ENCODE results near the gene HPSE2.
"Not testable (repeated sequence)": the region's sequence is repeated elsewhere in the genome, so short reads cannot be mapped to it uniquely, and the experiment has no call there.

The HPSE2 gene

DNA sequence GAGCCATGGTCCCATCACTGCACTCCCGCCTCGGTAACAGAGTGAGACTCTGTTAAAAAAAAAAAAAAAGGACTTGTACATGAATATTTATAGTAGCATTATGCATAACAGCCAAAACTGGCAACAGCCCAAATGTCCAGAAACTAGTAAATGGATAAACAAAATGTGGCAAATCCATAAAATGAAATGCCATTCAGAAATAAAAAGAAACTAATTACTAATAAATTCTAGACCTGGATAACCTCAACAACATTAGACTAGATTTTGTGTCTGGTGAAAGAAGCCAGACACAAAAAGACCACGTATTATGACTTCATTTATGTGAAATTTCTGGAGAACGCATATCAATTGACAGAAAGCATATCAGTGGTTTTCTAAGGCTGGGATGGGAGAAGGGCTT, 74.5 kb downstream of the HPSE2 start:
- DNase-seq: no peak

DNA sequence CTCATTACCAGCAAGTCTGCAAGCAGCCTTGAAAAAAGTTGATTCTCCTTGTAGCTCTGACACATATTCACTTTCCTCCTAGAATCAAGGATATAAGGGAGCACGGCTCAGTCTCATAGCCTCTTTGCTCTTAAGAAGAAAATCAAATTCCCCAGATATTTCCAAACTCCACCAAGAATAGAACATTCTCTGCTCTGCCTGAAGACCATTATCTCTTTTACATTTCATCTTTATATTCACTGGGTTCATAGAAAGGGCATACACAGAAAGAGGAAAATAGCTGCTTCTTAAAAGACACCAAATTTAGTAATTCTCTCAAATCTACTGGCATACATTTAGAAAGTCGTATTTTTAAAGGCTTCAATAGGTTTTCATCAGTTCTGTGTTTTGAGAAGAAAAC, 92.0 kb downstream of the HPSE2 start:
- DNase-seq: no peak

DNA sequence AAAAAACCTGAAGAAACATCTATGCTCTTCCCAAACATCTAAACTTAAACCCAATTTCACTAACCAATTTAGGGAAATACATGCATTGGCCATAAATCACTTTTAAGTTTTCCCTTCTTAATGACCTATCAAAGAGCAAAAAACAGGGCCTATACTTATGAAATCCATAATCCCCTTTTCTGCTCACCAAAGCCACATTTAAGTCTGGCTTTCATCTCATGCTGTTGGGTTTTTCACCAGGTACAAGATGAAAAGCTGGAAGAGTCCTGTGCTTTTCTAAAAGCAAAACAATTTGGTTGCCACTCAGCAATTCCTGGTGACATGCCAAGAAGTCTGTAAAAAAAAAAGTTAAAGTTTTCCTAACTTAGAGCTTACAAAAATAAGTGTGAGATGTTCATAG, 92.6 kb downstream of the HPSE2 start:
- no peak for DNase-seq

DNA sequence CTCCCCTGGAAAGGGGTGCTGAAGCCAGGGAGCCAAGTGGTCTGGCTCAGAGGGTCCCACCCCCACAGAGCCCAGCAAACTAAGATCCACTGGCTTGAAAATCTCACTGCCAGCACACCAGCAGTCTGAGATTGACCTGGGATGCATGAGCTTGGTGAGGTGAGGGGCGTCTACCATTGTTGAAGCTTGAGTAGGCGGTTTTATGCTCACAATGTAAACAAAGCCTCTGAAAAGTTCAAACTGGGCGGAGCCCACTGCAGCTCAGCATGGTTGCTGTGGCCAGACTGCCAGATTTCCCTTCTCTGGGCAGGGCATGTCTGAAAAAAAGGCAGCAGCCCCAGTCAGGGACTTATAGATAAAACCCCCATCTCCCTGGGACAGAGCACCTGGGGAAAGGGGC, 102.8 kb downstream of the HPSE2 start:
- not testable (repeated sequence) for DNase-seq

DNA sequence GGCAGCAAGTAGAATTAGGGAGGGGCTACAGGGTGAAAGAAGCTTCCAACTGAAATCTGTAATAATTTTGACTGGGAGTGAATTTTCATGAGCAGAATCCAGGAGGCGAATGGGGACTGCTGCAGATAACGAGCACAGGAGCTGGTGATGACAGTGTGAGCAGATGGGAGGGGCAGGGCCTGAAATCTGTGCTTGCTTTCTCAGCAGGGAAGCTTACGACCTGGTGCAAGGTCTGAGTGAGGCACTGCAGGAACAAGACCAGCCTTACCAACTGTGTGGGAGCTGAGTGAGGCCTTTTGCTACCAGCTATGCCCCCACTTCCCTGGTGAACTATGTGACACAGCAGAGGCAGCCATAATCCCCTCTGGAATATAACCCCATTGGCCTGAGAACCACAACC, 109.8 kb downstream of the HPSE2 start:
- no peak for DNase-seq

DNA sequence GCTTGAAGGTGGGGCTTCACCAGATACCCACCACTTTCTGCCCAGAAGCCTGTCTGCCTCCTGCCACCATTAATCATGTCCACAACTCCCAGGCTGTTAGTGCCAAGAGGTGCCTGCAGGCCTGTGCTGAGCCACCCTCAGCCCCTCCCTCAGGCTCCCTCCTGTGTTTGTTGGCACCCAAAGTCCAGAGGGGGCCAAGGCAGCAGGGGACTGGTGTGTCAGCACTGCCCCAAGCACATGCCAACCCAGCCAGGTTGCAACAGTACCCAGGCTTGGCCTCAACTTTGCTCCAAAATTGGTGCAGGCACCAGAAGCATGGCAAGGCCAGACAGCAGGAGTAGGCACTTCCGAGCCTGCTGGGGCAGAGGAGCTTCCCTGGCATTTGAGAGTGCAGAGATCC, 111.3 kb downstream of the HPSE2 start:
- no peak for DNase-seq

DNA sequence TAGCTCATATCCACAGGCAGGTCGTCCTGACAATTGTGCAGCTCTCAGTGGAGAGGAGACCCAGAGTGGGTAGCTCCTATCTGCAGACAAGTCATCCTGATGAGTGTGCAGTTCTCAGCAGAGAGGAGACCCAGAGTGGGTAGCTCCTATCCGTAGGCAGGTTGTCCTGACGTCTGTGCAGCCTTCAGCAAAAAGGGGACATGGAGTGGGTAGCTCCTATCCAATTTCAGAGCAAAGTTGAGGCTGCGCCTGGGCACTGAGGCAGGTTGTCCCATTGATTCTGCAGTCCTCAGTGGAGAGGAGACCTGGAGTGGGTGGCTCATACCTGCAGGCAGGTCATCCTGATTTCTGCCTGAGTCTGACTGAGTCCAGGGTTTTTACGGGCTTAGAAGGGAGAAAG, 111.8 kb downstream of the HPSE2 start:
- DNase-seq: no peak

DNA sequence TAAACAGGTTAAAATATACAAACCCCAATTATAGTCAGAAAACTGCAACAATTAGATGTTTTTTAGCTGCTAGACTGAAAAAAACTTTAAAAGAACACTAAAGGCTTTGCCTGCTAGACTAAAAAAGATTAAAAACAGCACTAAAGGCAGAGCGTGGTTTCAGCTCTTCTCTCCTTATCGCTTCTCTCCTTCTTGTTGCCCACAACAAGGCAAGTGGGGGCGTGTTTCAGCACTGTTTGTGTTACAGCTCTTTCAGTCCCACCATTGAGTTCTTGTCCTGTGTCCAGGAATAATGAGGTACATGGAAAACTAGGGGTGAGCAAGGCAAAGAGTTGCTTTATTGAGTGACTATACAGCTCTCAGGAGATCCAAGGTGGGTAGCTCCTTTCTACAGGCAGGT, 112.3 kb downstream of the HPSE2 start:
- DNase-seq: no peak

DNA sequence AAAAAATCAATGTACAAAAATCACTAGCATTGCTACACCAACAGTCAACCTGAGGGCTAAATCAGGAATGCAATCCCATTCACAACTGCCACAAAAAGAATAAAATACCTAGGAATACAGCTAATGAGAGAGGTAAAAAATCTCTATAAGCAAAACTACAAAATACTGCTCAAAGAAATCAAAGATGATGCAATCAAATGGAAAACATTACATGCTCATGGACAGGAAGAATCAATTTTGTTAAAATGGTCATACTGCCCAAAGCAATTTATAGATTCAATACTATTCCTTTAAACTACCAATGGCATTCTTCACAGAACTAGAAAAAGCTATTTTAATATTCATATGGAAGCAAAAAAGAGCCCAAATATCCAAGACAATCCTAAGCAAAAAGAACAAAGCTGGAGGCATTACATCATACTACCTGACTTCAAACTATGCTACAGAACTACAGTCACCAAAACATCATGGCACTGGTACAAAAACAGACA, 116.3 kb downstream of the HPSE2 start:
- DNase-seq: no peak

DNA sequence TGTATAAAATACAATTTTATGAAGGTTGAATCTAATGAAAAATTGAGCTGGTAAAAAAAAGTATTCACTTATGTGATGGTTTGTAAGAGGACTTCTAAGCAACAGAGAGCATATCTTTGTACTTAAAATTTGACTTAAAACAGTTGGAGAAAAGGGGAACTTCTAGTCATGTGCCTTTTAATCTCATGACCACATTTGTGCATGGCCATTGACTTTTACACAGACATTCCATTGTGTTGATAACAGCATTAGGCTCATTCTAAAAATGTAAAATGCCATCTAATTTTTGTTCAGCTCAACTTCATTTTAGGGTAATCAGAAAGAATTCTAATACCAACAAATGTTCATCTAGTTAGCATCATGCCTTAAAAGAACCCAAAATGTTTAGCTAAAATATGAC, 119.9 kb downstream of the HPSE2 start:
- no peak for DNase-seq

DNA sequence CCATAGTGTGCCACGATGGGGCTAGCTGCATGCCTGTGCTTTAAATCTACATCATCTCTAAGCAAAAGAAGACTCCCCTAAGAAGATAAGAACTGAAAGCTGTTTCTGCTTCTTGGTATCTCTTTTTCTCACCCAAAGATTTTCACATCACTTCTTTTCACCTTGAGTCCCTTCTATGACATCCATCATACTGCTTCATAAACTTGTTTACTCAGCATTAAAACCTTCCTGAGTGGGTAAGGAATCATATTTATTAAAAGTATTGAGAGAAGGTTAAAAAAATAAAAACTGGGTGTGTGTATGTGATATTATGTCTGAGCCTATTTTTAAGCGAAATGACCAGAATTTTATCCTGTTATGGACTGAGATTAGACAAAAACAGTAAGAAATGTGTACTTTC, 150.3 kb downstream of the HPSE2 start:
- no peak for DNase-seq

DNA sequence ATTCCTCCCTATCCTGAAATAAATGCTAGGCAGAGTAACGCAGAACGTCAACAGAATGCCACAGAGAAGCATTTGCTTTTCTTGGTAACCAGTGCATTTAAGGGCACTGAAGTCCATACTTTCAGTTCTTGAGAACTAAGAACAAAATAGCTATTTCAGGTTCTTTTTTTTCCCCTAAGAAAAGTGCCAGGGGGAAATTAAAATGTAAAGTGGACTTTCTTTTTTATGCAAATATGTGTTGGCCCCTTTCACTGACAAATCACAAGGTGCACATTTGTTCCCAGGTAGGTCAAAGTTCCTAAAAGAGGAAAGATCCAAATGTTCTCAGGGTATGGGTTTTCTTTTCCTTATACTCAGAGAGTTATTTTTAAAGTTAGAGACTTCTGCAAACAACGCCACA, 151.5 kb downstream of the HPSE2 start:
- DNase-seq: no peak

DNA sequence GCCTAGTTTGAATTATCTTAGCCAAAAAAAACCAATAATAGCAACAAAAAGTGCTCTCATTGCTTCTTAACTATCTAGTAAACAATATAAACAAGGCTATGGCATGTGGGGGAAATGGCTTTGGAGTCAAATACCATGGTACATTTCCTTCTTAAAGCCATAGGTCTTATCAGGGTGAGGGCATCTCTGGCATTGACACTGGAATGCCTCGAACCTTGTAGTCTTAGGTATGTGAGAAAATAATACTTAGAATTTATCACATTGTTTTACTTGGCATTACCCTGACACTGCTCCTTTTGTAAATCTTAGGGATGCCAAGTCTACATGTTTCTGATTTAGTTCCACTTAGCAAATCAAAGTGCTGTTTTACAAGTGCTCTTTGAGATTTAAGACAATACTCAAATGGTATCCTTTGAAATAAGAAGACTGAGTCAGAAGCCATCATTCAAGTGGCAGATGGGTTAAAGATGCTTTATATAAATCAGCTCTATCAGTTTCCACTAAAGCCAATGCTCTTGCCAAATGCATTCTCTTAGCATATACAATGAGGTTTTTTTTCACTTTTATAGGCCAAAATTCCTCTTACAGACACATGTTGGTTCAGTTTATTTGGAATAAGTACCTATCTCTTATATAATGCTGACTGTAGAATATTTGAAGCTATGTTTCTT, 155.2 kb downstream of the HPSE2 start:
- DNase-seq: no peak

DNA sequence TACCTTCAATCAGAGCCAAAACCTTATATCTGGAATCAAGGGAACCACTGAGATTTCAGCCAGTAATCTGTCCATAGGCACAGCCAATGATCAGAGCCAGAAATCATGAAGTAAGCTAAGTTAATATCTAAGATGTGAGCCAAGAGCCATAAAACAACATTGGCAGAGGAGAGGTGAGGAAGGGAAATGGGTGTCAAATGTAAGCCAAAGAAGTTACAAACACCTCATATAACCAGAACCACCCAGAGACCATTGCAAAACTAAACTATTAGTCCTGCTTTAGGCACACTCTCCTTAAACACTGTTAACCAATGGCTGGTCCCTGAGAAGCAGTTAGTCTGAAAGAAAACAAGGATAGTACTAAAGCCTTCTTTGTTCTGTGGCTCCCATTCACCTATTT, 173.1 kb downstream of the HPSE2 start:
- DNase-seq: no peak

DNA sequence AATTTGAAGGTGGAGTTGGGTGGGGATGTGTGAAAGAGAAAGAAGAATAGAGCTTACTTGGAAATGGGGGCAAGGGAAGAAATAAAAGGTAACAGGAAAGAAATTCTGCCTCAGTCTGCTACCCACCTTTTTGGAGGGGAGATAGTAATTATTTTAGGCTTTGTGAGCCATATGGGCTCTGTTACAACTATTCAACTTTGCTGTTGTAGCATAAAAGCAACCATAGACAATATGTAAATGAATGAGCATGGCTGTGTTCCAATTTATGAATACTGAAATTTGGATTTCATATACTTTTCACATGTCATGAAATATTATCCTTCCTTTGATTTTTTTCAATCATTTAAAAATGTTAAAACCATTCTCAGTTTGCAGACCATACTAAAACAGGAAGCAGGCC, 176.9 kb downstream of the HPSE2 start:
- DNase-seq: no peak

DNA sequence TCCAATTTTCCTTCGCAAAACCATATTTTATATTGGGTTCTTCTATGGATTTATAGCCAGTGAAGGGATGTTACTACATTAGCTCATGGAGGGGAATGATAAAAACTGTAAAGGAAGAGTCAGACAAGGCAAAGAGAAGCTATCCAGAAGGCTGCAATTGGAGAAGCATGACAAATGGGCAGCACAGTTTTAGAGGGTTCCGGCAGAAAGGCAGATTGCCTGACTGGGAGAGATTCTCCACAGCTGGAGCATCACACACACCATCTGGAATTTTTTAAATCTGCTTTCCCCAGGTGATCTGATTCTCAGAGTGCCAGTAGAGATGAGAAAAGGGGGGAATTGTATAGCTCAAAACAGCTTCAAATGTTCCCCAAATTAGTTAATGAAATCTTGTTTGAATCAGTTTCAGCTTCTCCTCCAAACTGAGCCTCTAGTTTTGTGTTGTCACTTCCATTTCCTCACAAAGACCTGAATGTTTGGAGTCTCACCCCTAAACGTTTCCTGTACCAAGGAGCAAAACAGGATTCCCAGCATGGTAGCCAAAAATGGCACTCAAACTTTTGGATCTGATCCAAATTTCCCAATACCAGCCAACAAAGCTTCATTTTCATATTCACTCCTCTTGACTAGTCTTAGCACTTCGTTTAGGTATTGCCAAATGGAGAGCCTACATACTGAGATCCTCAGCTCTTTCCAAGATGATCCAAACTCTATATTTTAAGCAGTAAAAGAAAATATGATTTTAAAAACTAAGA, 177.5 kb downstream of the HPSE2 start:
- no peak for DNase-seq

DNA sequence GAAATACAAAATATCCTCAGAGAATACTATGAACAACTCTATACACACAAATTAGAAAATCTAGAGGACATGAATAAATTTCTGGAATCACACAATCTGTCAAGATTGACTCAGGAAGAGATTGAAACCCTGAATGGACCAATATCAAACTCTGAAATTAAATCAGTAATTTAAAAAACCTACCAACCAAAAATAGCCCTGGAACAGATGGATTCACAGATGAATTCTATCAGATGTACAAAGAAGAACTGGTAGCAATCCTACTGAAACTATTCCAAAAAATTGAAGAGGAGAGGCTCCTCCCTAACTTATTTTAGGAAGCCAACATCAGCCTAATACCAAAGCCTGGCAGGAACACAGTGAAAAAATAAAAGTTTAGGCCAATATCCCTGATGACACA, 190.0 kb downstream of the HPSE2 start:
- no peak for DNase-seq

DNA sequence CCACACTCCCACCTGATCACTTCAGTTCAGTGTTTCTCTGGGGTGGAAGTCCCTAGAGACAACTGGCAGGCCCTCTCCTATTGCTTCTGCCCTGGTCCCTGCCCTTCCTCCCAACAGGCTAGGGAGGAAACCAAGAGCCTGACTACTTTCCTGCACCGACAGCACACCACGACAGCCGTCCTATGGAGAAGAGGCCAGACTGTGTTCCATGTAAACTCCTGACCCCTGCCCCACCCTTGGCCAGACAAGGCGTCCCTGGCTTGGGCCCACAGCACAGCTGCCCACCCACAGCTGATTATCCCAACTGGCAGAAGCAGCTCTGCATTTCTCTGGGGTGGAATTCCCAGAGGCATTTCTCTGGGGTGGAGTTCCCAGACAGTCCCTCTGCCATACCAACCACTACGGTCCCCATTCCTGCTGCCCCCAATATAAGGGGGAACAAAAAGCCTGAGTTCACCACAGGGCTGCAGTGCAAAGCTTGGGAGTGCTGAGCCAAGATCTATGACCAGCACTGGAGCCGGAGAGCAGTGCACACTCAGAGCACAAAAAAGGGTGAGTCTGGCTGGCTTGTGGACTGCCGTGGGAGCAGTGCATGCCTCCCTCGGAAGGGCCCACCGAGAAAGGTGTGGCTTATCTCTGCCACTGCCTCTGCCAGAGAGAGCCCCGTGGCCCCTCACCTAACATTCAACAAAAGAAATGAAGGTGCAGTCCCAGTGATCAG, 193.4 kb downstream of the HPSE2 start:
- no peak for DNase-seq

DNA sequence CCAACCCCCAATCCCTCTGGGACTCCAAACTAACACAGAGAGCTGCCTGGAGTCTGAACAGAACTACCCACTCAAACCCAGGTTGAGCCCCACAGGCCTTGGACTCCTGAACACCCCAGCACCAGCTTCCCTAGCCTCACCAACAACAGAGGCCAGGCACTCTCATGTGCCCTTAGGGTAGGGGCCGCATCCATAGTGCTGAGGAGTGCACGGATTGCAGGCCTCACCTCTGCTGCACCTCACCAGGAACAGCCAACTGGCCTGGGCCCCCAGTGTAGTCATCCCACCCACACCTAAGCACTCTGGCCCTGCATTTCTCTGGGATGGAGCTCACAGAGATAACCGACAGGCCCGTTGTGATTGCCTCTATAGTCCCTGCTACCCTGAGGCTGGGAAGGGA, 194.2 kb downstream of the HPSE2 start:
- no peak for DNase-seq

DNA sequence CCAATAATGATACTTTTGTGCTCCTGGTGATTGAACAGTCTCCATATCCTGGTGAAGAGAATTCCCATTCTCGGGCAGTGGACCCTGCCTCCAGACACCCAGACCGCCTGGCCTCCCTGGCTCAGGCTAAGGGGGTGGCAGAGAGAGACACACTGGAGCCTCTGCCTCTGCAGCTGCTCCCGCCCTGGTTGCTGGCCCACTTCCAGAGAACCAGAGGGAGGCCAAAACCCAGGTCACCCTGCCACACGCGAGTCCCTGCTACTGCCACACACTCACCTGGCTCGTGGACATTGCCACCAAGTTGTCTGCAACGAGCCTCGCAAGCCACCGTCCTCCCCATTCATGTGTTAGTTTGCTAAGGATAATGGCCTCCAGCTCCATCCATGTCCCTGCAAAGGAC, 221.8 kb downstream of the HPSE2 start:
- DNase-seq: no peak

DNA sequence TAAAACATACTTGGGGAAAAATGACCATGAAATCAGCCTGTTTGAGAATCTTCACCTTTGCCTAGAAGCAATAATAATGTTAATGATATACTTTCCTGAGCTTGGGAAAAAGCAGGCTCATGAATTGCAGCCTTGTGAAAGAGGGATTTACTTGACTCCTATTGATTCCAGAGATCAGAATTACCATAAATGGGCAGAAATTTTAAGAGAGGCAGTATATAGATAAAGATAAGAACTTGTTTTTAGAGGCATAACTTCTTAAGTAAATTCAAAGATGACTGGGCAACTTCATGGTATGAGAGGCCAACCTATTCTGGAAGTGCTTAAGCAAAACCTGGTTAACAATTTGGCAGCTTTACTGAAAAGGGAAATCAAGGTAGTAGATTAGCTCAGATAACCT, 225.4 kb downstream of the HPSE2 start:
- no peak for DNase-seq

DNA sequence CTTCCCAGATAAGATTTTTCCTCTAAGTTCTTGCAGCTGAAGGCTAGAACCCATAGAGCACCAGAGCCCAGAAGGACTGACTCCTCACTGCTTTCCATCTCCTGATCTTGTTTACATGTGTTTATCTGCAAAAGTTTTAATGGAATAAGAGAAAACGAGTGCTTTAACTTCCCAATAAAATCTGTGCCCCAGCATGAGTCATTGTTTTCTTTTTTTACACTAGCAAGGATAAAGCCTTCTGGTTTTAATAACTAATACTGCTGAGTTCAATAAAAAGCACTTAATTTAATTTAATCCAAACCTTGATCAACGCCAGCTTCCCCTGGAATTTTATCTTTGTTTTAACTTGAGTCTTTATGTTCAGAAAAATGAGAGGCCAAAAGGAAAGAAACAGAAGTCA, 227.6 kb downstream of the HPSE2 start:
- DNase-seq: no peak

DNA sequence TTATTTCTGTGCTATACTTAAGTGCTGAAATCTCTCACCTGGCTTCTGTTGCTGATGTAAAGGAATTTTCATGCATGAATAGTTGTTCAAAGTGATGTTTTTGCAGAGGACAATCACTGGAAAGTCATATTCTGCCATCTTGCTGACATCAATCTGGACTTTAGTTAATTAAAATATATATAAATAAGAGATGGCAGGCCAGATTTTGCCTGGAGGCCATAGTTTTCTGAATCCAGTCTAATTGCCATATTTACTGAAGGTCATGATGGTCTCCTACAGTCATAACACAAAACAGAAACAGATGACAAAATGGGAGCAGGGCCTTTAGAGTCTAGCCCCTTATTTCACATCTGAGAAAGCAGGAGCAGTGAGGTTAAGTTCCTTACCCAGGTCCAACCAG, 228.2 kb downstream of the HPSE2 start:
- DNase-seq: no peak

DNA sequence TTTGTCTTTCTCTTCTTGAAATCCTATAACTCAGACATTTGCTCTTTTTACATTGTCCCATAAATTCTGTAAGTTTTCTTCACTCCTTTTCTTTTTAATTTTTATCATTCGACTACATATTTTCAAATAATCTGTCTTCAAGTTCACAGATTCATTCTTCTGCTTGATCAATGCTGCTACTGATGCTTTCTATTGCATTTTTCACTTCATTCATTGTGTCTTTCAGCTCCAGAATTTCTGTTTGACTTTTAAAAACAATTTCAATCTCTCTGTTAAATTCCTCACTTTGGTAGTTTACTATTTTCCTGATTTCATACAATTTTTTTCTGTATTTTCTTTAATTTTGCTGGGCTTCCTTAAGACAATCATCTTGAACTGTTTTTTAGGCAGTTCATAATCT, 230.4 kb downstream of the HPSE2 start:
- no peak for DNase-seq
